Subcutaneous abdominal adipose tissue (tissue), 5 donors: ENCODE results near the gene PRMT9.

Source experiments
- H3K27ac ChIP-seq: one replicate; pipeline ENCODE4 v1.7.0; 2013; ENCODE audit warnings: low read depth, mild to moderate bottlenecking, inconsistent platforms, low read length, moderate library complexity
- H3K27me3 ChIP-seq, 5 donors: one replicate each; pipeline ENCODE4 v1.7.0; 2013; ENCODE audit warnings: low read length in 5 of 5, inconsistent platforms in 1 of 5; ENCODE audit not compliant: control insufficient read depth in 5 of 5, insufficient read depth in 4 of 5
- H3K36me3 ChIP-seq, 5 donors: one replicate each; pipeline ENCODE4 v1.7.0; 2013; ENCODE audit warnings: low read length in 5 of 5; ENCODE audit not compliant: control insufficient read depth in 5 of 5, insufficient read depth in 5 of 5
- H3K4me1 ChIP-seq, 5 donors: one replicate each; pipeline ENCODE4 v1.7.0; 2013; ENCODE audit warnings: low read length in 5 of 5, mild to moderate bottlenecking in 3 of 5, moderate library complexity in 1 of 5; ENCODE audit not compliant: control insufficient read depth in 5 of 5, insufficient read depth in 5 of 5
- H3K4me3 ChIP-seq, 5 donors: one replicate each; pipeline ENCODE4 v1.7.0; 2013; ENCODE audit warnings: low read length in 5 of 5, low read depth in 1 of 5
- H3K9ac ChIP-seq, 5 donors: one replicate each; pipeline ENCODE4 v1.7.0; 2013; ENCODE audit warnings: low read length in 5 of 5, mild to moderate bottlenecking in 4 of 5, moderate library complexity in 3 of 5
- H3K9me3 ChIP-seq, 5 donors: one replicate each; pipeline ENCODE4 v1.7.0; 2013; ENCODE audit warnings: low read length in 5 of 5; ENCODE audit not compliant: control insufficient read depth in 5 of 5
- donor health status: healthy.
- donor health status: healthy.
- donor health status: healthy.
- donor health status: healthy.
- donor health status: healthy.

PRMT9 gene

DNA sequence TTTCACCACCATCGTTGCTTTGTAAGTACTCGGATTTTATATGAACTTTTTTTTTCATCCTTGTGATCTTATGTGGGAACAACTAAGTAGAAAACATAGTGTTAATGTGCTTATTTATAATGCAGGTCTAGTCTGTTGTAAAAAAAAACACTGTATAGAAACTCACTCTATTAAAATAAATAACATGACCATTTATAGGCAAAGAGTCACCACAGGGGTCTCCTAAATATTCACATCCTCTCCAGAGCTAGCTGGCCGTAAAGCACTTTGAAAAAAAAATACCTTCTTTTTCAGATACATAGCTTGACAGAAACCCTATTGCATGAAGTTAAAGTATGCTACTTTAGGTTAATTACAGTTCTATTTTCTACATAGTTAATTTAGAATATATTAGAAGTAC is 55.5 kb downstream of the PRMT9 start:
- H3K9me3 ChIP-seq: no peaks in the 10 kb centered on the region
- H3K27me3 ChIP-seq: no peaks in the 10 kb centered on the region
- H3K4me3 ChIP-seq: no peak overlapping the region
- peaks cover 34 to 73% (median 59%) of the 10 kb centered on the region in 5 donors for H3K36me3 ChIP-seq
- H3K4me1 ChIP-seq: no peaks in the 10 kb centered on the region
- H3K9ac ChIP-seq: no peak overlapping the region
- H3K27ac ChIP-seq: no peak overlapping the region

DNA sequence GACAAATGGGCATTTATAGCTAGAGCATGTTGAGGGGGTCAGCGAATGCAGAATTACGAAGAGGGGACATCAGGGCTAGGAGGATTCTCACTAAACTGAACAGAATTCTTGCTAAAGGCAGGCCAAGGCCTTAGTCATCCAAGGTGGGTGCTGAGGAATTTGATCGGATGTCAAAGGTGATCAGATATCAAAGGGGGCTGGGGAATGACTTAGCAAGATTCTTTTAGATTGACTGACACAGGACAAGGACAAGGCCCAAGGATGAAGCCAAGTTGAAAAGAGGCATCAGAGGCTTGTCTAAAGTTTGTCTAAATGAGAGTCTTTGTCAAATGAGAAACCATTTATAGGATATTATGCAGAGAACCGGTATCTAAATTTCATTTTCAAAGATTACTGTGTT is 57.1 kb downstream of the PRMT9 start:
- Histone ChIP-seq H3K27me3 (no peaks in the 10 kb centered on the region), H3K9ac (no peak overlapping the region), H3K4me3 (no peak overlapping the region), H3K36me3 (peaks cover 30 to 68% (median 50%) of the 10 kb centered on the region in 5 donors), H3K4me1 (no peaks in the 10 kb centered on the region), H3K27ac (no peak overlapping the region), H3K9me3 (no peaks in the 10 kb centered on the region)

DNA sequence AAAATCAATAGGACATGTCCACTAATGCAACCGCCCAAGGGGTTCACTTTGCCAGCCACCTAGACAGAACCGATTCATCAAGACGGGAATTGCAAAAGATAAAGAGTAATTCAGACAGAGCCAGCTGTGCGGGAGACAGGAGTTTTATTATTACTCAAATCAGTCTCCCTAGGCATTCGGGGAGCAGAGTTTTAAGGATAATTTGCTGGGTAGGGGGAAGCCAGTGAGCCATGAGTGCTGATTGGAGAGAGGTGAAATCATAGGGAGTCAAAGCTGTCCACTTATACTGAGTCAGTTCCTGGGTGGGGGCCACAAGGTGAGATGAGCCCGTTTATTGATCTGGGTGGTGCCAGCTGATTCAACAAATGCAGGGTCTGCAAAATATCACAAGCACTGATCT is 58.2 kb downstream of the PRMT9 start:
- H3K27me3 ChIP-seq: no peaks in the 10 kb centered on the region
- H3K9ac ChIP-seq: no peak overlapping the region
- peaks cover 0 to 5% (median 4%) of the 10 kb centered on the region in 5 donors for H3K4me1 ChIP-seq
- H3K36me3 ChIP-seq: peaks cover 30 to 58% (median 48%) of the 10 kb centered on the region in 5 donors
- H3K4me3 ChIP-seq: no peak overlapping the region
- H3K27ac ChIP-seq: no peak overlapping the region
- H3K9me3 ChIP-seq: no peaks in the 10 kb centered on the region

DNA sequence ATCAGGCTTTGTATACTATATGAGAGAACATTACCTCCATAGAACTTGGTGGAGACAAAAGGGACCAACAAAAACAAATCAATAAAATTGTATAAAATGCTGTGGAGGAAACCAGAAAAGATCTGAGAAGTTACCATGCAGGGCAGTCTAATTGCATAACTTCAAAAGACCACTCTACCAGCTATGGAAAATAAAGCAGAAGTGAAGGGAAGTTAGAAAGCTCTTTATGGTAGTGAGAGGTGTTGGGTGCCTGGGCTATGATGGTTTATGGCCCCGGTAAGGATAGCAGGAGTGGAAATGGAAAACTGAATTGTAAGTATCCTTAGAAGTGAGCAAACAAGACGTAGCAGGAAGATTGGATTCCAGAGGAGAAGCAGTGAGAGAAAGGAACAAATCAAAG is 63.6 kb downstream of the PRMT9 start:
- Histone ChIP-seq H3K9ac (no peak overlapping the region), H3K9me3 (no peaks in the 10 kb centered on the region), H3K4me3 (no peak overlapping the region), H3K36me3 (peaks cover 12 to 21% (median 13%) of the 10 kb centered on the region in 5 donors), H3K27me3 (no peaks in the 10 kb centered on the region), H3K4me1 (peaks cover 2 to 38% (median 33%) of the 10 kb centered on the region in 5 donors), H3K27ac (no peak overlapping the region)

DNA sequence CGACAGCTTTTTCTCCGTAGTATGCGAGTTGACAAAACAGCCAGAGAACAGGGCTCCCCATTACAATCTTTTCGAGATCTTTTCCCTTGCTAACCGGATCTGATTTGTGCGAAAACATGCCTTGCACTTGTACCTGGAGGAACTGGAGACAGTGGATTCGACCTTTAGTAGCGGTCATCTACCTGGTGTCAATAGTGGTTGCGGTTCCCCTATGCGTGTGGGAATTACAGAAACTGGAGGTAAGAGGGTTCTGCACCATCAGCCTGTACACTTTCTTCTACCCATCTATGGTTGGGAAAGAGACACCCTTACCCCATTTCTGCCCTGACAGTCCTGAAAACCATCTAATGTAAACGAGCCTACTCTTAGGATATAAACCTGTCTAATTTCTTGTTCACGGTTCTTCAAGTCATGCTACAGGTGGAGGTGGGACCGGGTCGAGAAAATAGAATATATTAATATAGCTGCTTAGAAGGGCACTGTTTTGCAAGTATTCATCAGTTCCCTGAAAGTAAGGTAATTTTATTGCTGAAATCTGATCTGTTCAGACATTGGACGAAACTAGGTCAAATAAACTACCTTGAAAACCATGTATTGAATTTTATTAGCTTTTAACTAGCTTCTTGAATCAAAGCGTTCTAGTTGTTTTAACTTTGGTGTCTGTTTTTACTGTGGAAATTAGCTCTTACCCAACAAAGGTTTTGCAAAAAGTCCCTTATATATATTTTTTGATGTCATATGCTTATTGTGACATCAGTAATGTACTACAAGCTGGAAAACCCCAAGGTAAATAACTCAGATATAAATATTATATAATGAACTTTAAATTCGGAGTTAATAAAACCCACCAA is 65.9 kb downstream of the PRMT9 start:
- Histone ChIP-seq H3K9ac (peak overlapping the region; percentile 79 to 100 (median 93)), H3K27ac (peak overlapping the region; percentile 77), H3K27me3 (no peaks in the 10 kb centered on the region), H3K9me3 (no peaks in the 10 kb centered on the region), H3K4me3 (peak overlapping the region; percentile 79 to 100 (median 97)), H3K4me1 (peaks cover 2 to 38% (median 33%) of the 10 kb centered on the region in 5 donors), H3K36me3 (peaks cover 0 to 7% (median 4%) of the 10 kb centered on the region in 5 donors)

DNA sequence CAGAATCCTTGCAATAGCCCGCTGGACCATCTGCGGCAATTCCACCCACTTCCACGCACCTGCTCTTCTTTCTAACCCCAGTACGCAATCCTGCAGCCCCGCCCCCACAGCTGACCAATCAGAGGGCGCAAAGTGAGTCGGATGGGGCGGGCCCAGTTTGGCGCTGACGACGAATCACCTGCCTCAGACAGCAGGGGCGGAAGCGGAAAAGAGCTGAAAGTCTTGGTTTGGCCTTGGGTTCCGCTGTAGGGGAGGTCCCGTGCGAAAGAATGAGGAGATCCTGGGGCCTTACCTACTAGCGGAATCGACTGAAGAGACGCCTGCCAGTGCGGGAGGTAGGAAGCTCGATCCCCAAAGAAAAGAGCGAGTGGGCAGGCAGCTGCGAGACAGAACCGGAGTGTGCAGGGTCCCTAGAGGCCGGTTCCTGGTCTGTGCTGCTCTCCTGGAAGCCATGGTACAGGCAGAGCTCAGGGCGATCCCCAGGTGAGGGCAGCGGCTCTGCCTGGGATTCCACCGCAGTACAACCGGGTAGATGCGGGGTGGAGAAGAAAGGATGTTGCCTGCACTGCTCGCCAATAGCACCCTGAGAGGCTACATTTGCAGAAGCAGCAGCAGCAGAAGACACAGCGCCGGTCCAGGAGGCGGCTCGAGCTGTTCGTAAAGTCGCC is 66.7 kb downstream of the PRMT9 start, which contains the start of gene TMEM184C:
Gene TMEM184C, plus strand, starts transcription at position 225 of the 668 bp plus-strand sequence. CDS start 560 bp downstream, outside the sequence.
- H3K4me3 ChIP-seq: peak within 1 kb of the TSS; percentile 79 to 100 (median 97)
- peak within 1 kb of the TSS; percentile 77 for H3K27ac ChIP-seq
- no peaks in the 10 kb centered on the region for H3K9me3 ChIP-seq
- H3K27me3 ChIP-seq: no peaks in the 10 kb centered on the region
- peaks cover 2 to 38% (median 33%) of the 10 kb centered on the region in 5 donors for H3K4me1 ChIP-seq
- H3K36me3 ChIP-seq: peaks cover 0 to 3% (median 0%) of the 10 kb centered on the region in 5 donors
- peak within 1 kb of the TSS; percentile 79 to 100 (median 93) for H3K9ac ChIP-seq

DNA sequence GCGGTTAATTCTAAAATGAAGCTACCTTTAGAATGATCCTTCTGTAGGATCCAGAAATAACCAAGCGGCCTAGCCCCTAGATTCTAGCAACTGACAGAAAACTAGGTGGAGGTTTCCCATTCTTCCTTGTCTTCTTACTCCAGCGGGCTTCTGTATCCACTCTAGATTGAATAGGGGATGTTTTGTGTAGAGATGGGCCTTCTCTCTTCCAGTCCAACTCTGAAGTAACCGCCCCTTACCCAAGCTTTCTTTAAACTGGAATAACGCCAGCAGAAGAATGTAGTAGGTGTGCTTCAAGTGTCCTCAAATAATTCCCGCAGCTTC is 67.2 kb downstream of the PRMT9 start:
- Histone ChIP-seq H3K4me3 (peak overlapping the region; percentile 79 to 100 (median 97)), H3K36me3 (peaks cover 0 to 3% (median 0%) of the 10 kb centered on the region in 5 donors), H3K4me1 (peaks cover 2 to 38% (median 33%) of the 10 kb centered on the region in 5 donors), H3K27ac (no peak overlapping the region), H3K9me3 (no peaks in the 10 kb centered on the region), H3K27me3 (no peaks in the 10 kb centered on the region), H3K9ac (peak overlapping the region in 2 of 5 donors; percentile 79 to 100)

DNA sequence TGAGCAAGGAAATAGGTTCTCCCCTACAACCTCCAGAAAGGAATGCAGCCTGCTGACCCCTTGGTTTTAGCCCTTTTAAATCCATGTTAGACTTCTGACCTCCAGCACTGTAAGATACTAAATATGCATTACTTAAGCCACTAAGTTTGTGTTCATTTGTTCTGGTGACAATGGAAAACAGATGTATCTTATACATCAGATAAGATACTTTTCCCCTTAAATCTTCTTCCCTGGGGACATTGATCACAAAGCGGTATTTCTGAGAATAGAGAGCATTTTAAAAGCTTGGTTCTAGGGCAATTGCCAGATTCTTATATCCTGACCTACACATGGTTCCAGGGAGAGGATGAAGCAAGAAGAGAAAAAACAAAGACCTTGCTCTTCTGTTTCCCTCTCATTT is 73.3 kb downstream of the PRMT9 start:
- Histone ChIP-seq H3K9ac (no peak overlapping the region), H3K4me3 (no peak overlapping the region), H3K9me3 (no peaks in the 10 kb centered on the region), H3K4me1 (no peaks in the 10 kb centered on the region), H3K36me3 (no peaks in the 10 kb centered on the region), H3K27me3 (peaks cover 0 to 3% (median 0%) of the 10 kb centered on the region in 5 donors), H3K27ac (no peak overlapping the region)

DNA sequence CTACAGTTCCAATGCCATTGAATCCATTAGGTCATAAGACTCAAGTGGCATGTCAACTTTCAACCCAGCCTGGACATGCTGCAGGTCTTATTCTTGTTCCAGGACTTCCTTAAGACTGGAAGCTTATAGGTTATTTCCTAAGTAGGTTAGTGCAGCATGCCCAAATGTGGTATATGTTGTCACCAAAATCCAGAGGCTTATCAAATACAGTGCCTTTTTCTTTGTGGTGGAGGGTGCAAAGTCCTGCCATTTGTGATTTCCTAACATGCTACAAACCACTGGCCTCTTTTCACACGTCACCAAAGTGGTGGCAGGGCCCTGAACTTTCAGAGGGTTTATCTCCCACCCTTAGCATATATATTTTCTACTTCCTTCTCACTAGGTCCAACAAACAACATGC is 76.5 kb downstream of the PRMT9 start:
- H3K27me3 ChIP-seq: peaks cover 0 to 3% (median 0%) of the 10 kb centered on the region in 5 donors
- H3K4me1 ChIP-seq: no peaks in the 10 kb centered on the region
- no peaks in the 10 kb centered on the region for H3K36me3 ChIP-seq
- no peak overlapping the region for H3K9ac ChIP-seq
- no peaks in the 10 kb centered on the region for H3K9me3 ChIP-seq
- no peak overlapping the region for H3K4me3 ChIP-seq
- no peak overlapping the region for H3K27ac ChIP-seq

DNA sequence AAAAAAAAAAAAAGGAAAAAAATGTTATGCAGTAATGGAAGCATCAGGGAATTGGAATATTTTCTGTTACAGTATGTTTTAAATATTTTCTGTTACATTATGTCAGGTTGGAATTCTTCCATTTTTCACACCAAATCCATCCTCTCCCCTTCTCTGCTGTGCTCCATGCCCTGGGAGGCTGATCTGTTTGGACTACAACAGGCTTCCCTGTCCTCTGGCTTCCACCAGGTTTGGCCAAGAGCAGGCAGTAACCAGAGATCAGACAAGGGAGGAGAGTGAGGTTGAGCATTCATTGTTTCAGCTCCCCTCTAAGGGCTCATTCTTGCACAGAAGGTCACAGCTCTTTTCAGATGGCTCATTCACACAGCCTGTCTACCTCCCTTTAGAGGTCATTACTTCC is 78.5 kb downstream of the PRMT9 start:
- Histone ChIP-seq H3K27ac (no peak overlapping the region), H3K4me1 (no peaks in the 10 kb centered on the region), H3K9me3 (no peaks in the 10 kb centered on the region), H3K9ac (no peak overlapping the region), H3K27me3 (peaks cover 0 to 3% (median 0%) of the 10 kb centered on the region in 5 donors), H3K4me3 (no peak overlapping the region), H3K36me3 (no peaks in the 10 kb centered on the region)
